OCI-M2 (cell line): Measurements from ENCODE around the gene NCKAP5L.

ENCODE experiments used
- DNase-seq: peaks from one replicate; lab custom pipeline; 2025; ENCODE audit not compliant: unreplicated experiment; lab: John Stamatoyannopoulos, UW

Gene NCKAP5L

GRCh38 chr12:49801141-49802063 is 26.8 kb downstream of the NCKAP5L start:
- no peak for DNase-seq

GRCh38 chr12:49800421-49801140 is 27.6 kb downstream of the NCKAP5L start:
- no peak for DNase-seq

- DNase-seq: no peak
Observed at GRCh38 chr12:49798934-49799333, 29.3 kb downstream of the NCKAP5L start.

GRCh38 chr12:49798248-49798647 is 30.0 kb downstream of the NCKAP5L start:
- DNase-seq: no peak

- DNase-seq: no peak
Observed at GRCh38 chr12:49797449-49797776, 30.8 kb downstream of the NCKAP5L start.

- no peak for DNase-seq
Observed at GRCh38 chr12:49796606-49797448, 31.4 kb downstream of the NCKAP5L start.

- no peak for DNase-seq
Observed at GRCh38 chr12:49796155-49796554, 32.1 kb downstream of the NCKAP5L start.

- no peak for DNase-seq
Observed at GRCh38 chr12:49795654-49796105, 32.5 kb downstream of the NCKAP5L start.

- no peak for DNase-seq
Observed at GRCh38 chr12:49794811-49795653, 33.2 kb downstream of the NCKAP5L start.

- DNase-seq: no peak
Observed at GRCh38 chr12:49794021-49794420, 34.2 kb downstream of the NCKAP5L start.

GRCh38 chr12:49793620-49794019 is 34.6 kb downstream of the NCKAP5L start:
- no peak for DNase-seq

- no peak for DNase-seq
Observed at GRCh38 chr12:49792976-49793580, 35.1 kb downstream of the NCKAP5L start.

- DNase-seq: no peak
Observed at GRCh38 chr12:49792181-49792970, 35.8 kb downstream of the NCKAP5L start.

GRCh38 chr12:49791700-49792099 is 36.5 kb downstream of the NCKAP5L start:
- DNase-seq: no peak

- DNase-seq: no peak
Observed at GRCh38 chr12:49790741-49791555, 37.3 kb downstream of the NCKAP5L start.

- DNase-seq: no peak
Observed at GRCh38 chr12:49789992-49790391, 38.2 kb downstream of the NCKAP5L start.

GRCh38 chr12:49787672-49788071 is 40.5 kb downstream of the NCKAP5L start:
- DNase-seq: no peak

GRCh38 chr12:49784756-49785409 is 43.3 kb downstream of the NCKAP5L start:
- no peak for DNase-seq
